UCSD-AML1 (cell line): ENCODE results near the gene NUMB.

Source experiments
- DNase-seq: peaks from one replicate; lab custom pipeline; 2025; ENCODE audit not compliant: unreplicated experiment; lab: John Stamatoyannopoulos, UW

The NUMB gene

DNA sequence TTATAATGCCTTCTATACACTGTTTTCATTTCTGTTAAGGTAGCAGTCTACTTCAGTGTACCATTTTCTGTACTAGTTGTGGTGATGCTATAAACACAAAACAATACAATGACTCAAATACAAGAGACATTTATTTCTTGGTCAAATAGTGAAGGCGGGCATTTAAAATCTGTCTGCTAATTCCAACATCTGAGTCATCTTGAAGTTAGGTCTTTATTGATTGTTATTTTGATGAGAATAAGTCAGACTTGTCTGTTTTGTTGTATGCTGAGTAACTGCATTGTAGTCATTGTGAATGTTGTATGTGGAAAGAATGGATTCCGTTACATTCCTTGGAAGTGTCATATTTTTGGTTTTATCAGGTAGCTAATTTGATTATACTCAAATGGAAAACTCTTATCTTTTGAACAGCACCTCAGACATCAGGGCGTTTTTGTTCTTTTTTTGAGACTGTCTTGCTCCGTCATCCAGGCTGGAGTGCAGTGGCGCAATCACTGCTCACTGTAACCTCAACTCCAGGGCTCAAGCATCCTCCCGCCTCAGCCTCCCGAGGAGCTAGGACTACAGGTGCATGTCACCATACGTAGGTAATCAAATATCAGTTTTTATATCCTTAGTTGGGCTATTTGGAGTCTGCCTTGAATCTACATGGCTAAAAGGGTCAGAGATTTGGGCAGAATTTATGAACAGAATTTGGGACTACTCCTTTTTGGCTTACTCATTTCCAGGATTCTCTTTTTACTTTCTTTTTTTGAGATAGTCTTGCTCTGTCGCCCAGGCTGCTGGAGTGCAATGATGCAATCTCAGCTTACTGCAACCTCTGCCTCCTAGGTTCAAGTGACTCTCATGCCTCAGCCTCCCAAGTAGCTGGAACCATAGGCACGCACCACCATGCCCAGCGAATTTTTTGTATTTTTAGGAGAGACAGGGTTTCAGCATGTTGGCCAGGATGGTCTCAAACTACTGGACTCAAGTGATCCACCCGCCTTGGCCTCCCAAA is 164.3 kb downstream of the NUMB start:
- DNase-seq, result no peak

DNA sequence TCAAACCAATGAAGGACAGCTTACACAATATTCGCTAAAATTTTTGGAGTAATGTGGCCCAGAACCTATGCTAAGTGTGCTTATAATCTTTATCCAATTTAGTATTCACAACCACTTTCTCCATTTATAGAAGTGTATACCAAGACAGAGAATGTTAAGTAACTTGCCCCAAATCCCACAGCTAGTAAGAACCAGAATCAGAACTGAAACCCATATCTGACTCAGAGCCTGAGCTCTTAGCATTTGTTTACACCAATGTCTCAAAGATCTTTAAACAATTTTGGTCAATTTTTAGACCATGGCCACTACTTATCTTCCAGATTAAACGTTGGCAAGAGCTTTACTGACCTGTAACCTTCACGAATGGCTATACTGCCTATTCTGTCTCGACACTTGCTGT is 168.1 kb downstream of the NUMB start:
- DNase-seq, result no peak

DNA sequence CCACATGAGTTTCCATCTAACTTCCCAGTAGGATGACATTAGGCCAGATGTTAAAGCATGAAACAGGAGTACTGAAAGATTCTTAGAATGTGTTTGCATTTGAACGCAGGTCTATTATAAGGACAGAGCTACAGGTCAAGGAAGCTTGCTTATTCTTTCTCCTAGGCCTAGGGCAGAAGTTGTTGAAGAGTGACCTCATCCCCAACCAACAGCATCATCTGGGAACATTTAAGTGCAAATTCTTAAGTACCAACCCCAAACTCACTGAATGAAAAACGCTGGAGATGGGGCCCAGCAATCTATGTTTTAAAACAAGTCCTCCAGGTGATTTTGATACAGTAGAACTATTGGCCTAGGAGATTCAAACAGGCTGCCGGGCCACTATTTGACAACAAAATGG is 168.6 kb downstream of the NUMB start:
- DNase-seq, result no peak

DNA sequence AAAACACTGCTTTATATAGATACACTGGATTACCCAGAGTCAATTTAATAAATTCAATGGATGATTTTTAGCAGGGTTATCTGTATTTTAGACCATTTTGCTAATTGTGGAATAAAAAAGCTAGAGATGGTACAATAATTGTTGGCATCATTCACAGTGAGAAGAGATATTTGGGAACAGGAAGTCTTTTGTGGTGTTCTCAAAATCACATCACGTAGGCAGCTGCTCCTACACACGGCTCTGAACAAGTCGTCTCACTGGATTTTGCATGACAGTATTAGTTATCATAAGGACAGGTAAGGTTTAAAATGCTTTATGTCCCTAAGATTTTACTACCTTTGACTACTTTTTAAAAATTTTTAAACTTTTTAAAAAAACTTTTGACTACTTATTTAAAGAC is 169.0 kb downstream of the NUMB start:
- DNase-seq, result no peak

DNA sequence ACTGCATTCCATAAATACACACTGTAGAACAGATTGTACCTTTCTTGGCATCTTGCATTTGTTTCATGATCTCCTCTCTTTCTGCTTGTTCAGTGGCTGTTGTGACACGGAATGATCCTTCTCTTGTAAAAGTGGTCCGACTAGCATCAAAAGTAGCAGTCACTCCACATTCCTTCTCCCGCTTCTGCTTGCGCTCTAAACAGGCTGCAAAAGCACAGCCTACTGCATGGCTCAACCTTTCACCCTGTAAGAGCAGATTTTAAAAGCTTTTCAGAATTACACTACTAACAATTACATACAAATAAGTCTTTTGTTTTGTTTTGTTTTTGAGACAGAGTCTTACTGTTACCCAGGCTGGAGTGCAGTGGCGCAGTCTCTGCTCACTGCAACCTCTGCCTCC is 171.3 kb downstream of the NUMB start:
- DNase-seq, result no peak

DNA sequence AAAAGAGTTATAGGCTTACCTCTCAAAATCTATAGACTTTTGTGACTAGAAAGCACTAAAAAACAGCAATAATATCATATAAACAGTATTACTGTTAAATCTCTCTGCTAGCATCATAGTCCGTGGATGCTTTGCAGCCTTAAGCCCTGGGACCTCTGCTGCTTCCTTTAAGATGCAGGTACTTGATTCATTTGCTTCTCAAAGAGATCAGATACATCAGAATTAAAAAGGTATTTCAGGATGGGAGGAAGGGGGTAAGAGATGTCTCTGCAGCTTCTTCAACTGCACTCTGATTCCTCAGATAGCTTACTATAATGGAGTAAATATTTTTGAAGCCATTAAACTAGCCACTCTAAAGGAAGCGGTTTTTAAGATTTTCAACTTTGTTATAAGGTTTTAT is 171.7 kb downstream of the NUMB start:
- DNase-seq, result no peak

DNA sequence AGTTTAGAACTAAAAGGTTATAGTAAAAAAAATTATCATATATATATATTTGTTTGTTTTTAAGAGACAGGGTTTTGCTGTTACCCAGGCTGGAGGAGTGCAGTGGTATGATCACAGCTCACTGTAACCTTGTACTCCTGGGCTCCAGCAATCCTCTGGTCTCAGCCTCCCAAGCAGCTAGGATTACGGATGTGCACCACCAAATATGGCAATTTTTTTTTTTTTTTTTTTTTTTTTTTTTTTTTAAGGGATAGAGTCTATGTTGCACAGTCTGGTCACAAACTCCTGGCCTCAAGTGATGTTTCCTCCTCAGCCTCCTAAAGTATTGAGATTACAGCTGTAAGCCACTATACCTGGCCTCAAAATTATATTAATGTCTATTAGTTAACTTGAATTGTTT is 172.4 kb downstream of the NUMB start:
- DNase-seq, result no peak

DNA sequence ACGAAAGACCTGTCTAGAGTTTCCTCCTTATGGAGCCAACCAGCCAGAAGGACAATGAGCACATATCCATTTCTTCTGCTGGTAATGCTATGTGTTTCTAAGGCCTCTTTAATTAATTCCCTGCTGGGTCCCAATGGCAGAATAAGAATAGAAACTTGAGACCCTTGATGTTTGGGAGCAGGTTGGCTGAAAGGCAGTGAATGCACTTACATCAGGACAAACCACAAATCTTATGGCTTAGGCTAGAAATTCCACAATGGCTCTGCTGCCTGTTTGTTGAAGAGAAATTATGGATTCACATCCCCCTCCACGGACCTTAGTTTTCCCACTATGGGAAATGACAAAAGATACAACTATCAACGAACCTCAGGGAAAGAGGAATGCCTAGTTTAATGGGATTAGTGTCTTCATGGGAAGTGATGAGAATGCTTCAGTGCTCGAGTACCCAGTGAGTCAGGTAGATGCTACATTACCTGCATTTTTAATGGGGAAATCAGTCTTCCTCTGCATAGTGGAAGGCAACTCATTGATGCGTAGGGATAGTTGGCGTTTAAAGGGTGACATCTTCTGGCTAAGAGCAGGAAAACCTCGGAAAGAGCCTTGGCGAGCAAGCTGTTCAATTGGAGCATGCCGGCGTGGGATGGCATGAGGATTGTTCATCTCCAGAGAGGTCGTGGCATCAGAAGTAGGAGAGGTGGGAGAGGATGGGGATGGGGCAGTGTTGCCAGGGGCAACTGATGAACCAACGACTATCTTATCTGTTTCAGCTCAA is 174.6 kb downstream of the NUMB start:
- DNase-seq, result no peak

DNA sequence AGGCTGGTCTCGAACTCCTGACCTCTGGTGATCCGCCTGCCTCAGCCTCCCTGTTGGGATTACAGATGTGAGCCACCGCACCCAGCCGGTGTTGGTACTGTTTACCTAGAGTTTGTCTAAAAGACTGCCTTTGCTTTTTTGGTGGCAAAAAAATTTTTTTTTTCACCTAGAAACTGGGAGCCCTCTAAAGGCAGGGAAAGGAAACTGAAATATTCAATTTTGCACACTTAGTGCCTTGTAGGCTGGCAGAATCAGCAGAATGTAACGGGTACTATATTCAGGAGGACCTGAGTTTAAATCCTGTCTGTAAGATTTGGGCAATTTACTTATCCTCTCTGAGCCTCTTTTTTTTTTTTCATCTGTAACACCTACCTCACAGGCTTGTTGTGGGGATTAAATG is 177.4 kb downstream of the NUMB start:
- no peak for DNase-seq

DNA sequence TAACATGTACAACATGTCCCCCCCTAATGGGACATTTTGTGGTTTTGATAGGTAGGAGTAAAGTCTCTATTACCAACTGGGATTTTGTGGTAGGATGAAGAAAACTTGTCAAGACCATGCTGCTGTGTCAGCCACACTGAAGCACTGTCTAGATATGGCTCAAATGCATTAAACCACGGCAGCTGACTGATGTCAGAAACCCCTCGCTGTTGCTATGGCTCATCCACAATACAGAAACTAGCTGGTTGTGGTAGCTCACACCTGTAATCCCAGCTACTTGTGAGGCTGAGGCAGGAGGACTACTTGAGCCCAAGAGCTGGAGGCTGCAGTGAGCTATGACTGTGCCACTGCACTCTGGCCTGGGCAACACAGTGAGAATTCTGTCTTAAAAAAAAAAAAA is 181.0 kb downstream of the NUMB start:
- DNase-seq, result no peak

DNA sequence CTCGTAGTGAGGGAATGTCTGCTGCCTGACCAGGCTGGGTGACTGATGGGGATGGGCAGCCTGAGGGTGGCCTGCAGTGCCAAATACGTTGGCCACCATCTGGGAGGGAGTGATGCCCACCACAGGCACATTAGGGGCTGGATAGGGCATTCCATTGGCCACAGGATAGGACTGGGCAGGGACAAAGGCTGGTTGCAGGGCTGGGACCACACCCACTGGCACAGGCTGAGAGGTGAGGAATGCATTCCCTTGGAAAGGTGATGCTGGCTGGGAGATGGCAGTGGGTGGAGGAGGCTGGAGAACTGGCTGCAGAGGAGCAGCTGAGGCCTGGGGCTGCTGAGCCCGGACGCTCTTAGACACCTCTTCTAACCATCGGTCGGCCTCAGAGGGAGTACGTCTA is 181.5 kb downstream of the NUMB start:
- no peak for DNase-seq

DNA sequence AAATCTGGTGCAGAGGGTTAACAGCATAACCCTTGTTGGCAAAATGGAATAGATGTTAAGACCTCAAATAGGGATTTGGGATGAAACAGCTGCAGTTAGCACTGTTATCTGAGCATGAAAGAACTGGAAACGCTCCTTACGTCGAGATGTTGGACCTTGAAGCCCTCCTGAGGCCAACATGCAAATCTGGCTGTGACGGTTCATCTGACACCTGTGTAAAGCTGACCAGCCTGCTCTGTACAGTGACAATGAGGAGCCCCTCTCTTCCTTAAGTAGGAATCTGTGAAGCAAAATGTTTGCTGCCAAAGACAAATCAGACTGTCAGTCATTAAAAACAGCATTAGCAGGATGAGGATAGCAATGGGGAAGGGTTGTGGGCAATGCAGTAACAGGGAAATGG is 184.5 kb downstream of the NUMB start:
- DNase-seq, result no peak

DNA sequence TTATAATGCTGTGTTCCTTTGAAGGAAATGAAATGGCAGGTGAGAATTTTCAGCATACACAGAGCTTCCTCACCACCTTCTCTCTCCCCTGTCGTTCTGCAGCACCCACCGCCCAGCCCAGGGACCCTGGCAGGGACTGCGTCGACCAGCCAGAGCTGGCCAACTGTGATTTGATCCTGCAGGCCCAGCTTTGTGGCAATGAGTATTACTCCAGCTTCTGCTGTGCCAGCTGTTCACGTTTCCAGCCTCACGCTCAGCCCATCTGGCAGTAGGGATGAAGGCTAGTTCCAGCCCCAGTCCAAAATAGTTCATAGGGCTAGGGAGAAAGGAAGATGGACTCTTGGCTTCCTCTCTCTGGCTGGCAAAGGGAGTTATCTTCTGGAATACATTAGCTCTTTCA is 186.0 kb downstream of the NUMB start:
- no peak for DNase-seq

DNA sequence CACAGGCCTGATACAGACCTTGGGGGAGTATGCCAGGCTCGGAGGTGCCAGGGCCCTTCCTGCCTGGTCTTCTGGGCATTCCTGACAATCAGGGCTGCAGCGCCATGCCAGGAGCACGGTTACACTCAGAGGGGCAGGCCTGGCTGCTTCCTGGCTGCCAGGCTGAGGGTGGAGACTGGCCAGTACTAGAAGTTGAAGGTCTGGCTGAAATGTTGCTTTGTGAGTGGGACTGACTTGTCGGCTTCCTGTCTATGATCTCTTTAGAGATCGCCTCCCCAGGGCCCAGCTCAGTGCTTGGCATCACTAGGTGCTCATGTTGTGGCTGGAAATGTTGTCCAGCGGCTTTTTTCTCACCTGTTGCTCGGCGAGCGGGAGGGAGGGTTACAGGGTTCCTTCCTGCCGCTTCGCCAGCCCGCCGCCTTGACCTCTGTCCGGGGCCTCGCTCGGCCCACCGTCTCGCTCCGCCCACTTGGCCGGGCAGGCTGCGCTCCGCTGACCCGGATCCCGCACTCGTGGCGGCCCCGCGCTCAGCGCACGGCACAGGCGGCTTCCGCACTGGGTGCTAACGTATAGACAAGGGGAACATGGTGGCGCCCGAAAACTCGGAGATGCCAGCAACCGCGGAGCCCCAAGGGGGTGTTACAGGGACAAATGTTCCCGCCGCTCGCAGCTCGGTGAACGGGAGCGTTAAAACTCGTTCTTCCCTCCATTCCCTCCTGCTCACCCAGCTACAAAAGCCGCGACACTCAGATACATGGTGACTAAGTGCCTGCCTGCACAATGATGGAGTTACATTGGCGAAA is 188.4 kb downstream of the NUMB start:
- DNase-seq, result no peak

DNA sequence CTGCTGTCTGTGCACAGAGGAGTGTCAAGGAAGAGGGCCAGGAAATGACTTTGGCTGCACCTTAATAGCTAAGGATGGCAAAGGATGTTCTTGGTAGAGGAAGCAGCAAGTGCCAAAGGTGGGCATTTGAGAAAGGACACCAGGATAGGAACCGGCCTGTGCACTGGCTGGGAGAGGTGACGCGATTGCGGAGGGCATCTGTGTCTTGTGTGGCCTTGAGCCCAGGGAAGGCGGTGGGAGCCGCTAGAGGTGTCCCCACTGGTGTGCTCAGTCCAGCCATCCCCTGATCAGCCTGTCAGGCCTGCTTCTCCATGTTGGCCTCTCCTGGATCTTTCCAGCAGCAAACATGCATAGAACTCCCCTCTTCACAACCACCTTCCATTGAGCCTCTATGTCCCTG is 190.9 kb downstream of the NUMB start:
- no peak for DNase-seq

DNA sequence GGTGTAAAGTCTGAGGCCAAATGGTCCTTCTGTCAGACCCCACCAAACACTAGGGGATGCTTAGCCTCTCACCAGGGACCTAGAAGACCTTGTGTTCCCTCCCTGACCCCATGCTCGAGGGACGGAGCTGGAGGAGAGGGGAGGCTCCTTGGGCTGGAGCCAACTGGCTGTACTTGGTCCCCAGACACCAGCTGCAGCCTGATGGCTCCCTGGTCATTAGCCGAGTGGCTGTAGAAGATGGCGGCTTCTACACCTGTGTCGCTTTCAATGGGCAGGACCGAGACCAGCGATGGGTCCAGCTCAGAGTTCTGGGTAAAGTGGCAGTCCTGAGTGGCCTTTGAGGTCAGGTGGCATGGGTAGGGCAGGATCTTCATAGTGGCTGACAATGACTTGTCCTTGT is 192.0 kb downstream of the NUMB start:
- no peak for DNase-seq

DNA sequence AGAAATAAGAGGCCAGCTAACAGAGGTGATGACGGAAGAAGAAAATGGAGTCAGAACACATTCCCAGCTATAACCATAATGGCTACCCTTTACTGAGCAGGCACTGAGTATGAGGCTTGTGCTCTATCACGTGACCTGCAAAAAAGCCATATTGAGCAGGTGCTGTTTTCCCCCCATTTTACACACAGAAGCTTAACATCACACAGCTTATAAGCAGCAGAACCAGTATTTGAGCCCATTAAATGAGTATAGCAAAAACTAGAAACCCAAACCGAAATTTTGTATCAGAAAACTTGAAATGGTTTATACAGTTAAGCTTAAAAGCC is 192.7 kb downstream of the NUMB start:
- DNase-seq, result no peak

DNA sequence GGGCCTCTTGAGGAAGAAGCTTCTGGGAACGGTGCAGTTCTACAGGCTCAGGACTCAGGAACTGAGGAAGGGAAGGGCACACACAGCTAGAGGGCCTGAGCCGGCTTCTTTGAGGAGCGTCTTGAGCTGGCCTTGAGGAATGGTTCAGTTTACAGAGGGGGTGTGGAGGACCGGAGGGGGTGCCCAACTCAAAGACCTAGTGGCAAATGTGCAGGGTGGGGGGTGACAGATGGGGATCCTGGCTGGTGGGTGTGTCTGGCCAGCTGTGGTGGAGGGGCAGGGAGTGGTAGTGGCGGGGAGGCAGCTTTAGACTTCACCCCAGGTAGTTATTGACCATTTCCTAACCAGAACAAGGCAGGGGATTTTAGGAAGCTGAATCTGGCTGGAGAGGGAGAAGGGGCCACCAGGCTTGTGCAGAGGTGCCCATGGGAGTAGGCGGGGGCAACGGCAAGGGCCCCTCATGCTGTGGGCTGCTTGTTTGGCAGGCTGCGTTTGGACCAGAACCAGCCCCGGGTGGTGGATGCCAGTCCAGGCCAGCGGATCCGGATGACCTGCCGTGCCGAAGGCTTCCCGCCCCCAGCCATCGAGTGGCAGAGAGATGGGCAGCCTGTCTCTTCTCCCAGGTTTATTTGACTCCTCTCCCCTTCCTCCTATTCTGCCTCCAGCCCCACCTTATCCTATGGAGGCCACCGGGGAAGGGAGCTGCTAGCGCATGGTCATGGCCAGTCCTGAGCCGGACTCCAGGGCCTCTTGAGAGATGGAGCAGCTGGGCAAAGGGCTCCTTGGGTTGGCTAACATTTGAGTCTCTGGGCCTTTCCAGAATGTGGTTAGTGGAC is 193.2 kb downstream of the NUMB start:
- no peak for DNase-seq

DNA sequence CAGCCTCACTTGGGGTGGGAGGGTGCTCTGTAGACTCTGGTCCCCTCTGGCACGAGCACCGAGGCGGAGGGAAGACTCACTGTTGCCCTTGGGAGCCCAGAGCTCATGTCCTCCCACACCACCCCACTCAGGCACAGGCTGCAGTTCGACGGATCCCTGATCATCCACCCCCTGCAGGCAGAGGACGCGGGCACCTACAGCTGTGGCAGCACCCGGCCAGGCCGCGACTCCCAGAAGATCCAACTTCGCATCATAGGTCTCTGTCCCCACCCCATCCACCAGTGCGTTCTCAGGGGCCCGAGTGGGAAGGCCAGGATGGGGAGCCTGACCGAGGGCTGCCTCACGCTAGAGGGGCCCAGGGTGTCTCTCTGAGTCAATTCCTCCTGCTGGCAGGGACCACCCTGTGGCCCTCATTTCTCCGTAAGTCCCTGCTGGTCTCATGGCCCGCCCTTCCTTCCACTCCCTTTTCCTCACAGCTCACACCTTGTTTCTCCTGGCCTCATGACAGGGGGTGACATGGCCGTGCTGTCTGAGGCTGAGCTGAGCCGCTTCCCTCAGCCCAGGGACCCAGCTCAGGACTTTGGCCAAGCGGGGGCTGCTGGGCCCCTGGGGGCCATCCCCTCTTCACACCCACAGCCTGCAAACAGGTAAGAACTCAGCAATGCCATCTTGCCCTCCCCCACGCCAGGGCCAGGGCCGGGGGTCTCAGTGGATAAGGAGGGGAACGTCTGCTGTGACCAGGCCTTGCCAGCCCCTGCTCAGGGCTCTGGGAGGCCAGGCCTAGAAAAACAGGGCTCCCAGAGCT is 194.1 kb downstream of the NUMB start:
- no peak for DNase-seq

DNA sequence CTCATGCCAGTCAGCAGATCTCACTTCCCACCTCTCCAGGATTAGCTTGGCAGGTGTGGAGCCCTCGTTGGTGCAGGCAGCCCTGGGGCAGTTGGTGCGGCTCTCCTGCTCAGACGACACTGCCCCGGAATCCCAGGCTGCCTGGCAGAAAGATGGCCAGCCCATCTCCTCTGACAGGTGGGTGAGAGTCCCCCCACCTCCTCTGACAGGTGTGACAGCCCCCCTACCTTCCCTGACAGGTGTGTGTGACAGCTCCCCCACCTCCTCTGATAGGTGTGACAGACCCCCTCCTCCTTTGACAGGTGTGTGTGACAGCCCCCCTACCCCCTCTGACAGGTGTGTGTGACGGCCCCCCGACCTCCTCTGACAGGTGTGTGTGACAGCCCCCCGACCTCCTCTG is 194.7 kb downstream of the NUMB start:
- DNase-seq, result no peak
